ENCODE measurements around the gene SMCO2.

DNA sequence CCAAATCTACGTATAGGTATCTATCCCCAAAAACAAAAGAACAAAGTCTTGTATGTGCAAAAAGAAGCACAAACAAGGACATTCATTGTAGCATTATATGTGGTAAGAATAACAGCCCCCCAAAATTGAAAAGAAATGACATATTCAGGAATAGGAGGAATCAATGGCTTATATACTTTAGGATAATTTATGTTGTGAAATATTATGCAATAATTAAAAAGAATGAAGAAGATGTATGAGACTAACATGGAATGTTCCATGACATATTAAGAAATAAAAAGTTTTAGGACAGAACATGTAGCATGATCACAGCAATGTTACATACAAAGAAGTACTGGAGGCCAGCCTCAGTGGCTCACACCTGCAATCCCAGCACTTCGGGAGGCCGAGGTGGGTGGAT lies 9.1 kb downstream of the SMCO2 start:
- TF ChIP-seq GATA2 (IDR thresholded peaks at IDR 0.05; ENCODE audit: low read depth, low read length): no peak
- TF ChIP-seq GATA3 (IDR thresholded peaks at IDR 0.05; ENCODE audit: low read depth, low read length): no peak
